Midbrain (tissue), 1 donor: ENCODE data around the gene JADE2.
"Not testable (repeated sequence)": the region's sequence is repeated elsewhere in the genome, so short reads cannot be mapped to it uniquely, and the experiment has no call there.

ENCODE experiments used
- DNase-seq: peaks from one replicate; lab custom pipeline; 2025; lab: John Stamatoyannopoulos, UW

The JADE2 gene

GRCh38 chr5:134508521-134509195 is 16.8 kb upstream of the JADE2 start:
- no peak for DNase-seq

GRCh38 chr5:134509308-134510040 is 16.0 kb upstream of the JADE2 start:
- no peak for DNase-seq

GRCh38 chr5:134510970-134511795 is 14.3 kb upstream of the JADE2 start:
- DNase-seq: no peak

- DNase-seq: no peak
These were observed 13.4 kb upstream of the JADE2 start for GRCh38 chr5:134511796-134512660.

- no peak for DNase-seq
These were observed 12.8 kb upstream of the JADE2 start for GRCh38 chr5:134512661-134512999.

- no peak for DNase-seq
These were observed 9.7 kb upstream of the JADE2 start for GRCh38 chr5:134515801-134516200.

- not testable (repeated sequence) for DNase-seq
These were observed 8.5 kb upstream of the JADE2 start for GRCh38 chr5:134516984-134517383.

GRCh38 chr5:134517553-134517952 is 7.9 kb upstream of the JADE2 start:
- DNase-seq: no peak

- no peak for DNase-seq
These were observed 5.5 kb upstream of the JADE2 start for GRCh38 chr5:134519989-134520388.

GRCh38 chr5:134521841-134522240 is 3.6 kb upstream of the JADE2 start:
- DNase-seq: no peak

GRCh38 chr5:134523543-134524271 is 1.8 kb upstream of the JADE2 start:
- DNase-seq: no peak

GRCh38 chr5:134524272-134524825 is 1.1 kb upstream of the JADE2 start:
- peak; percentile 84 for DNase-seq

GRCh38 chr5:134525683-134526482 is 413 bp downstream of the JADE2 start:
- DNase-seq: peak; percentile 80

- DNase-seq: peak; percentile 68
These were observed 1.1 kb downstream of the JADE2 start for GRCh38 chr5:134526483-134527155.

GRCh38 chr5:134527156-134527960 is 1.9 kb downstream of the JADE2 start:
- peak; percentile 88 for DNase-seq

- no peak for DNase-seq
These were observed 2.5 kb downstream of the JADE2 start for GRCh38 chr5:134527961-134528424.

GRCh38 chr5:134528556-134528955 is 3.1 kb downstream of the JADE2 start:
- no peak for DNase-seq

GRCh38 chr5:134529460-134529859 is 4.0 kb downstream of the JADE2 start:
- no peak for DNase-seq
